HG03565 (cell line): ENCODE results near the gene PLA2G2A.
"Not testable (repeated sequence)": the region's sequence is repeated elsewhere in the genome, so short reads cannot be mapped to it uniquely, and the experiment has no call there.

Source experiments
- ATAC-seq: cut with Tn5 transposase; IDR thresholded peaks from one replicate; pipeline ENCODE4 v1.9.1; 2021; ENCODE audit warnings: mild to moderate bottlenecking, moderate library complexity; ENCODE audit not compliant: unreplicated experiment

Gene PLA2G2A

DNA sequence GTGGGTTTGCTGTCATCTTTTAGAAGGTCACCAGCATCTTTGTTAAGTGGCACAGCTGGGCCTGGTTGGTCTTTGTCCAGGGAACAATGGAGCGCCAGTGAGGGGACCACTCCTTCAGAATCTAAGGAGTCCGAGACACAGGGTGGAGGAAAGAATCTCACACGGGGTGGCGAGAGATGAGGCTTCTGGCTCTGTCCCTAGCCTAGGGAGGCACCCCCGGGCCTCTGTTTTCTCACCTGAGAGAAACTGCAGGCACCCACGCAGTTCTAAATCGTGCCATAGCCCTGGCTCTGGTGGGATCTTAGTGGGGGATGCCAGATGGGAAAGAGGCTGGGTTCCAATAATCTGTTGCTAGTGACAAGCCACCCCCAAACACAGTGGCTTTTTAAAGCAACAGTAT is 45.1 kb downstream of the PLA2G2A start:
- ATAC-seq = no peak

DNA sequence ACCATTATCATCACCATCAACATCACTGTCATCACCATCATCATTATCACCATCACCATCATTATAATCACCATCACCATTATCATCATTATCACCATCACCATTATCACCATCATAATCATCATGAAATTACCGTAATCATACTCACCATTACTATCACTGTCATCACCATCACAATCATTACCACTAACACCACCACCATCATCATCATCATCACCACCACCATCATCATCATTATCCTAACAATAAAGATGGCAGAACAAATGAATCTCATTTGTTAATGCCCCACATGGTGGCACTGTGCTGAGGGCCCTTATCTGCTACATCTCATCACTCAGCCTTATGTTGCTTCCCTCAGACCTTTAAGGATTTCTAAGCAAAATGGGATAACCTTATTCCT is 46.6 kb downstream of the PLA2G2A start:
- ATAC-seq = no peak

DNA sequence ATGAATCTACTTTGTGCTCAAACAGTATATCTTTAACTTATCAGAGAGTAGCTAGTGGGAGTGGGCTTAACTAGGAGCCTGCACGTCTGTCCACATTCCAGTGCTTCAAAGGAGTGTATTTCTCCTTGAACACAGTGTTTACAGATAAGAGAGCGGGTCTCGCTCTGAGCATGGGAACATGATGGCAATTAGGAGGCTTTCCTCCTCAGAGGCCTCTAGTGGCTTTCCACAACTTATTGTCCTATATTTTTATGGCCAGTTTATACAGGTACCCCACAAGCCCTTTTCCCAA is 52.3 kb downstream of the PLA2G2A start:
- not testable (repeated sequence) for ATAC-seq

DNA sequence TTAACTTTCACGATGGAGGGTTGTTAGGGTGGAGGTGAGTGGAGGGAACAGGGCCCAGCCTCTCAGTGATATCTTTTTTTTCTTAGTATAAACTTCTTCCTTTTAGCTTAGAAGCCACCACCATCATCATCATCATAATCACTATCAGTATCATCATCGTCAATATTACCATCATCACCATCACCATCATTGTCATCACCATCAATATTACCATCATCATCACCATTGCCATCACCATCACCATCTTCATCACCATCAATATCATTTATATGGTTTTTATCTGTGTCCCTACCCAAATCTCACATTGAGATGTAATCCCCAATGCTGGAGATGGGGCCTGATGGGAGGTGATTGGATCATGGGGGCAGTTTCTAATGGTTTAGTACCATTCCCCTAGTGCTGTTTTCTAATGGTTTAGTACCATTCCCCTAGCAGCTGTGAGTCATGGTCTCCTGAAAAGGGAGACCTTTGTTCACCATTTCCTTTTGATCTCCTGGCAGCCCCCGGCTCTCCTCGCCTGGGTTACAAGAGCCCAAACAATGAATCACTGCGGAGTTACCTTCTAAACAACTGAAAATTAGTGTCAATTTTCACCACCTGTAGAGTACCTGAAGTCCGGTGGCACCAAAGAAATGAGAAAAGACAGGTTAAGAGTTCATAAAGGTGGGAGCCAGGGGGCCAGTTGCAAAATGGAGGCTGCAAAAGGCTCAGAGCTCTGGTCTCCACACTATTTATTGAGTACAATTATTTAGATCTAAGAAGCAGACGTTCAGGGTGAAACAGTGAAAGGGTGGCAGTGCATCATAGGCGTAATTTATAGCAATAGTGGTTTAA is 52.9 kb downstream of the PLA2G2A start:
- no peak for ATAC-seq
